Coronary artery (tissue), 2 donors: ENCODE measurements around the gene PTGDS.

ENCODE experiments used
- DNase-seq: peaks from one replicate; pipeline ENCODE4 v3.0.0-alpha.2; 2017; ENCODE audit warnings: low spot score
- H3K27ac ChIP-seq, 2 donors: fragments of 200-600 bp; sonication (generic); one replicate each; pipeline ENCODE4 v1.5.1; 2016 to 2019
- H3K4me3 ChIP-seq: fragments of 200-600 bp; sonication (generic); 2 replicates; pipeline ENCODE4 v1.5.1; 2016; ENCODE audit warnings: mild to moderate bottlenecking, moderate library complexity
- TF ChIP-seq, protein P1 (sequence below): fragments of 200-600 bp; sonication (generic); IDR thresholded peaks from one replicate; pipeline ENCODE4 v1.5.1; 2019; ENCODE audit warnings: antibody characterized with exemption

PTGDS gene

DNA sequence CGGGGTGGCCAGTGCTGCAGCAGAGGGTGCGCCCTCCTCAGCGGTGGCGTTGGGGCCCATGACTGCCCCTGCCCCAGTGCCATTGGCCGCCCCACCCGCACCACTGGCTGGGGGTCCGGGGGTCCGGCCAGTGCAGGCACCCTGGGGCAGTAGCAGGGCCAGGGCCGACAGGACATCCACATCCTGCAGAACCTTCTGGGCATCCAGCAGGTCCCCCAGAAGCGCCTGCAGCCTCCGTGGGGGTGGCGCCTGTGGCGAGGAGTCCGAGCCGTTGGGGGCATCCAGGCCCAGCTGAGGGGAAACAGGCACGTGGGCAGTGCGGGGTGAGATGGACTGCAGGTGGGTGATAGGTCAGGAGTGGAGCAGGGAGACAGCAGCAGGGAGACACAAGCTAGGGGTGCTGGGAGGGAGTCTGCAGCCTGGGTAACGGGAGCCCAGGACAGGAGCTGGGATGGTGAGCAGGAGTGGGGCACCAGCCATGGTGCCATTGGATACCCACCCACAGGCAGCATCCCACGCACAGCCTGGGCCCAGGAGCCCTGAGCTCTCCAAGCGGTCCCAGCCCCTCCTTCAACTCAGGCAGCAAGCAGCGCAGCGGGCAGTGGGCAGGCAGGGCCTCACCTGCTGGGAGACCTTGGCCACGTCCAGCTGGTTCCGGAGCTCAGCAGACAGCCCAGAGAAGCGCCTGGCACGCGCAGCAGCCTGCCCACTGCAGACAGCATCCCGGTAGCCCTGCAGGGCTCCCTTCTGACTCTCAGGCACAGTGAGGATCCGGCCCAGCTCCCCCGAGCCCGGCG is 43.7 kb downstream of the PTGDS start:
- TF ChIP-seq, protein P1, sequence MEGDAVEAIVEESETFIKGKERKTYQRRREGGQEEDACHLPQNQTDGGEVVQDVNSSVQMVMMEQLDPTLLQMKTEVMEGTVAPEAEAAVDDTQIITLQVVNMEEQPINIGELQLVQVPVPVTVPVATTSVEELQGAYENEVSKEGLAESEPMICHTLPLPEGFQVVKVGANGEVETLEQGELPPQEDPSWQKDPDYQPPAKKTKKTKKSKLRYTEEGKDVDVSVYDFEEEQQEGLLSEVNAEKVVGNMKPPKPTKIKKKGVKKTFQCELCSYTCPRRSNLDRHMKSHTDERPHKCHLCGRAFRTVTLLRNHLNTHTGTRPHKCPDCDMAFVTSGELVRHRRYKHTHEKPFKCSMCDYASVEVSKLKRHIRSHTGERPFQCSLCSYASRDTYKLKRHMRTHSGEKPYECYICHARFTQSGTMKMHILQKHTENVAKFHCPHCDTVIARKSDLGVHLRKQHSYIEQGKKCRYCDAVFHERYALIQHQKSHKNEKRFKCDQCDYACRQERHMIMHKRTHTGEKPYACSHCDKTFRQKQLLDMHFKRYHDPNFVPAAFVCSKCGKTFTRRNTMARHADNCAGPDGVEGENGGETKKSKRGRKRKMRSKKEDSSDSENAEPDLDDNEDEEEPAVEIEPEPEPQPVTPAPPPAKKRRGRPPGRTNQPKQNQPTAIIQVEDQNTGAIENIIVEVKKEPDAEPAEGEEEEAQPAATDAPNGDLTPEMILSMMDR: no peak
- Histone ChIP-seq H3K27ac (no peak overlapping the region), H3K4me3 (no peak overlapping the region)
- no peak for DNase-seq

DNA sequence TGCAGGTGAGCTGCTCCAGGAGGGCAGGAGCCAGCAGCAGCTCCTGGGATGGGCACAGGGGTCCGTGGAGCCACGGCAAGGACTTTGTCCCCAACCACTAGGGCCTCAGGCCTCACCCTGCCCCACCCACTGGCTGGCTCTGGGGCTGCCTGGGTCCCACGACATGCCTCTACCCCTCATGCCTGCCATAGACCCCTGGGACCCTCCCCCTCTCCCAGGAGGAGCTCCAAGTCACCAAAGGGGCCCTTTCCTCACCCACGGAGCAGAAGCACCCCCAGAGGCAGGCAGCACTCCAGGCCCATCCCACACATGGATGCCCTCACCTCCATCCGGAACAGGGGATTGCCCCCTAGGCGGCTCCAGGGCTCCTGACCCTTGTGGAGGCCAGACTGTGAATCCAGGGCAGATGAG is 44.3 kb downstream of the PTGDS start:
- no peak for DNase-seq
- TF ChIP-seq, protein P1: no peak
- Histone ChIP-seq H3K4me3 (no peak overlapping the region), H3K27ac (no peak overlapping the region)

DNA sequence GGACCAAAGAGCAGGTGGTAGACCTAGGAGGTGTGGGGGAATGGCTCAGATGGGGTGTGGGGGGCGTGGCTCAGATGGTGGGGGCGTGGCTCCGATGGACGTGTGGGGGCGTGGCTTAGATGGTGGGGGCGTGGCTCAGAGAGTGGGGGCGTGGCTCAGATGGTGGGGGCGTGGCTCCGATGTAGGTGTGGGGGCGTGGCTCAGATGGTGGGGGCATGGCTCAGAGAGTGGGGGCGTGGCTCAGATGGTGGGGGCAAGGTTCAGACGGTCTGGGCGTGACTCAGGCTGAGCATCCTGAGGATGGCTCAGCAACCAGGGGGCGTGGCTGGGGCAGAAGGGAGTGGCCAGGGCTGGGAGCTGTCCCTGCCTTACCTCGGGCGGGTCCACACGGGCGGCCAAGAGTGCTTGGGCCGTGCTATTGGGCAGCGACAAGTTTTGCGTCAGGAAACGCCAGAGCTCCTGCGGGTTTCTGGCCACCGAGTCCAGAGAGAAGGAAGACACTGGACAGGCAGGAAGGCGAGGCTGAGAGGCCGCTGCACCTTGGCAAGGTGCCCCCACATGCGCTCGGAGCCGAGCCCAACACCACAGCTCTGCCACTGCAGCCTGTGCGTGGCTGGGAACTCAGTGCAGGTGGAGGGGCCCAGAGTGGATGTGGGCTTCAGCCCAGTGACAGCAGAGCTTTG is 44.8 kb downstream of the PTGDS start:
- no peak overlapping the region for H3K4me3 ChIP-seq
- H3K27ac ChIP-seq: peak overlapping the region in 1 of 2 donors; percentile 22
- TF ChIP-seq, protein P1: no peak
- DNase-seq: no peak

DNA sequence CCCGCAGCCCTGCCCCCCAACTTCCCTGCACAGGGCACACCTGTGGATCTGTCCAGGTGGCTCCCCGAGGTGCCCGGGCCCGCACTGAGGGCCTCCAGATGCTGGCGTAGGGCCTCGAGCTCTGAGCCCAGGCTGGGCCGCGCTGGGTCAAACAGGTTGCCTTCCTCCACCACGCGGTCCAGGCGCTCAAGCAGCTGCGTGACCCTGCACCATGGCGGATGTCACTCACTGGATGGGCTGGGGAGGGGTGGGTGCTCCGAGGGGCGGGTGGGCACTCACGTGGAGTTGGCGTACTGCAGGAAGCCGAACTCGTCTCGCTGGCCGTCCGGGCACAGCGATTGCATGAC is 45.3 kb downstream of the PTGDS start:
- H3K4me3 ChIP-seq: no peak overlapping the region
- TF ChIP-seq, protein P1: no peak
- DNase-seq: no peak
- H3K27ac ChIP-seq: peak overlapping the region in 1 of 2 donors; percentile 22

DNA sequence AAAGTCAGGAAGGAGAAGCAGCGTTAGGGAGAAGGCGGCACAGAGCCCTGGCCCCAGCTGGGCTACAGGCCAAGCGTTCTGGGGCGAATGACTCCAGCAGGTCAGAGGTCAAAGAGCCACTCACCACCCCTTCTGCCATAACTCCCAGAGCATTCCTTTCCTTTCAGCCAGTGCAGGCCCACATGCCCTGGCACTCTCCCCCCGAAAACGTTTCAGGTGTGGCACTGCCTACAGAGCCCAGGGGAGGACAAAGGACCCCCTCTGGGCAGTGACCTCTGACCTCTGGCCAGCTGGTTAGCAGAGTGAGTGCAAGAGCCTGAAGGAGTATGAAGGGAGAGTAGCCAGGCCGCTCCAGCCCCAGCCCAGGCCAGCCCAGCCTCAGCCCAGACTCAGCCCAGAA is 45.9 kb downstream of the PTGDS start:
- Histone ChIP-seq H3K4me3 (no peak overlapping the region), H3K27ac (peak overlapping the region in 1 of 2 donors; percentile 37)
- DNase-seq: no peak
- TF ChIP-seq, protein P1: no peak

DNA sequence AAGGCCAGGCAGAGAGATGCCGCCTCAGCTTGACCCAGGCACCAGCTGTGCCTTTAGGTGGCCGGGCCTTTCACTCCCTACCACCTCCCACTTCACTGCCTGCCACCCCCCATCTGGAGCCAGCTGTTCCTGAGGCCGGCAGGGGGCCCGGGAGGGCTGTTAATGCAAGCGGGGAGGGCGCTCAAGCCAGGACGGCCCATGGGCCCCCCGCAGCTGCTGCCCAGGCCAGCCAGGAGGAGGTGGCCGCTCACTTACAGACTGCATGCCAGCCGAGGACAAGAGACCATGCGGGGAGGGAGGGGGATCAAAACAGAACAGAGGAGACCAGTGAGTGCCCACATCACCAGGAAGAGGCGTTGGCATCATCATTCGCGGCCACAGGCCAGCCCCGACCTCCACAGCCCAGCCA is 46.3 kb downstream of the PTGDS start:
- H3K27ac ChIP-seq: peak overlapping the region in 1 of 2 donors; percentile 37

More for the DNA sequence above, 46.3 kb downstream of the PTGDS start:
- H3K4me3 ChIP-seq: no peak overlapping the region
- TF ChIP-seq, protein P1: no peak
- DNase-seq: no peak
